SU-DHL-6 (cell line): ENCODE data around the gene ARHGAP10.

Source experiments
- H2AFZ ChIP-seq: fragments of 200-600 bp; sonication (generic); 2 replicates; pipeline ENCODE4 v1.6.1; 2014; ENCODE audit warnings: low read depth, mild to moderate bottlenecking, moderate library complexity, mixed read lengths, antibody characterized with exemption, low read length; ENCODE audit not compliant: severe bottlenecking
- H3F3A ChIP-seq: fragments of 200-600 bp; shearing (Covaris generic); 2 replicates; pipeline ENCODE4 v1.6.0; 2016; ENCODE audit warnings: antibody characterized with exemption, mild to moderate bottlenecking; ENCODE audit not compliant: insufficient read depth
- H3K27ac ChIP-seq: fragments of 200-600 bp; sonication (generic); 2 replicates; pipeline ENCODE4 v1.5.1; 2016; ENCODE audit warnings: low read depth, mild to moderate bottlenecking, low read length, moderate library complexity, mixed read lengths
- H3K27me3 ChIP-seq: fragments of 200-600 bp; sonication (generic), shearing (Covaris generic); 2 replicates; pipeline ENCODE4 v1.6.0; 2014; ENCODE audit warnings: mild to moderate bottlenecking, low read length
- H3K36me3 ChIP-seq: fragments of 200-600 bp; sonication (generic); 2 replicates; pipeline ENCODE4 v1.6.1; 2014; ENCODE audit warnings: mild to moderate bottlenecking, low read length, mixed read lengths
- H3K4me2 ChIP-seq: fragments of 300-600, 200-600 bp; shearing (Covaris generic), sonication (generic); 2 replicates; pipeline ENCODE4 v1.6.0; 2014; ENCODE audit warnings: low read length, low read depth, mild to moderate bottlenecking; ENCODE audit not compliant: poor library complexity, severe bottlenecking
- H3K4me3 ChIP-seq: fragments of 200-600 bp; sonication (generic); 2 replicates; pipeline ENCODE4 v1.5.1; 2014; ENCODE audit warnings: antibody characterized with exemption, low read length, mild to moderate bottlenecking, mixed read lengths; ENCODE audit not compliant: insufficient read depth, poor library complexity, severe bottlenecking
- H3K79me2 ChIP-seq: fragments of 200-600 bp; sonication (generic); 2 replicates; pipeline ENCODE4 v1.6.1; 2014; ENCODE audit warnings: mild to moderate bottlenecking, low read length, moderate library complexity; ENCODE audit not compliant: insufficient read depth
- H3K9ac ChIP-seq: fragments of 200-600 bp; sonication (generic); 2 replicates; pipeline ENCODE4 v1.7.0; 2014; ENCODE audit warnings: mild to moderate bottlenecking, low read length
- H3K9me2 ChIP-seq: fragments of 200-600 bp; sonication (generic); replicated peaks from 2 replicates; pipeline ENCODE4 v1.6.1; 2014; ENCODE audit warnings: low read length; ENCODE audit not compliant: insufficient read depth
- H3K9me3 ChIP-seq: fragments of 200-600 bp; sonication (generic); 2 replicates; pipeline ENCODE4 v1.6.1; 2014; ENCODE audit warnings: low read length, mixed read lengths; ENCODE audit not compliant: insufficient read depth
- H4K20me1 ChIP-seq: fragments of 200-600 bp; sonication (generic); 2 replicates; pipeline ENCODE4 v1.6.1; 2014; ENCODE audit warnings: low read depth, mild to moderate bottlenecking, antibody characterized with exemption, low read length, moderate library complexity, mixed read lengths
- EZH2phosphoT487 ChIP-seq: fragments of 200-600 bp; sonication (generic), shearing (Covaris generic); conservative IDR thresholded peaks from 2 replicates; pipeline ENCODE4 v1.6.1; 2018; ENCODE audit warnings: mild to moderate bottlenecking, antibody characterized with exemption, low read length, moderate library complexity, mixed read lengths
- TF ChIP-seq, protein P1 (sequence below): fragments of 200-600 bp; sonication (generic); IDR thresholded peaks from one replicate; pipeline ENCODE4 v1.5.1; 2017; ENCODE audit warnings: antibody characterized with exemption, mild to moderate bottlenecking, low read length, moderate library complexity; ENCODE audit not compliant: insufficient read depth, poor library complexity, severe bottlenecking

The ARHGAP10 gene

DNA sequence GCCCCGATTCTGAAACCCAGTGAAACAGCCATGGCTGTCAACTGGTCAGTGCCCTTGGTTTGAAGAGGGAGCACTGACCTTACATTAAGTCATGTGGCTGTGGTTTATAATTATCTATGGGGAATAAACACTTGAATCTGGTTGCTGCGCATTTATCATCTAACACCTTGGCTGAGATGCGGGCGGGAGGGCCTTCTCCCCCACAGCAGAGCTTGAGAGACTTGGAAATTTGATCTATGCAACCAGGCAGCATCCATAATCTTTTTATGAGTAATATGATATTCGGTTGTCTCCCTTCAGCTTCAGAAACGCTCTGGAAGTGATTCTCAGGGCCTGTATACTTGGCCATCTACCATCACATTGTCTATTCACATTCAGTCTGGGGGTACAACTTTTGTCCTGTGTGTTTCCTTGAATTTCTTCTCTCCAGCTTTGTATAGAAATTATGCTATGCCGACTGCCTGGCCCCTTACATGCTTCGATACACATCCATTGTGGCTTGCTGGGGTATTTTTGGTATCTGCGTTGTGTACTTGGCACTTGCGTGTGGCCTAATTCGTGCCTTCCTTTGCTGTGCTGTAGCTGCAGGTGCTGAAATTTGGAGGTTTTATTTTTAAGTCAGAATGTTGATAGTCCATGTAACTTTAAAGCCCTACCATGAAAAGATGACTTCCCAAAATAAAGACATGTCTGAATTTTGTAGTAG, 321.6 kb downstream of the ARHGAP10 start:
- Histone ChIP-seq H3K9me3 (no peaks in the 10 kb centered on the region), H3K9me2 (no peaks in the 10 kb centered on the region), H3K27me3 (no peaks in the 10 kb centered on the region), H3F3A (peaks cover 40% of the 10 kb centered on the region), H2AFZ (peak overlapping the region; percentile 43), H4K20me1 (no peaks in the 10 kb centered on the region), H3K27ac (peak overlapping the region; percentile 89), H3K4me3 (no peak overlapping the region), H3K4me2 (peak overlapping the region; percentile 60), H3K9ac (peak overlapping the region; percentile 10), H3K79me2 (no peaks in the 10 kb centered on the region), H3K36me3 (no peaks in the 10 kb centered on the region)
- TF ChIP-seq, protein P1, sequence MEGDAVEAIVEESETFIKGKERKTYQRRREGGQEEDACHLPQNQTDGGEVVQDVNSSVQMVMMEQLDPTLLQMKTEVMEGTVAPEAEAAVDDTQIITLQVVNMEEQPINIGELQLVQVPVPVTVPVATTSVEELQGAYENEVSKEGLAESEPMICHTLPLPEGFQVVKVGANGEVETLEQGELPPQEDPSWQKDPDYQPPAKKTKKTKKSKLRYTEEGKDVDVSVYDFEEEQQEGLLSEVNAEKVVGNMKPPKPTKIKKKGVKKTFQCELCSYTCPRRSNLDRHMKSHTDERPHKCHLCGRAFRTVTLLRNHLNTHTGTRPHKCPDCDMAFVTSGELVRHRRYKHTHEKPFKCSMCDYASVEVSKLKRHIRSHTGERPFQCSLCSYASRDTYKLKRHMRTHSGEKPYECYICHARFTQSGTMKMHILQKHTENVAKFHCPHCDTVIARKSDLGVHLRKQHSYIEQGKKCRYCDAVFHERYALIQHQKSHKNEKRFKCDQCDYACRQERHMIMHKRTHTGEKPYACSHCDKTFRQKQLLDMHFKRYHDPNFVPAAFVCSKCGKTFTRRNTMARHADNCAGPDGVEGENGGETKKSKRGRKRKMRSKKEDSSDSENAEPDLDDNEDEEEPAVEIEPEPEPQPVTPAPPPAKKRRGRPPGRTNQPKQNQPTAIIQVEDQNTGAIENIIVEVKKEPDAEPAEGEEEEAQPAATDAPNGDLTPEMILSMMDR: no peak
- no peak for TF ChIP-seq EZH2phosphoT487

DNA sequence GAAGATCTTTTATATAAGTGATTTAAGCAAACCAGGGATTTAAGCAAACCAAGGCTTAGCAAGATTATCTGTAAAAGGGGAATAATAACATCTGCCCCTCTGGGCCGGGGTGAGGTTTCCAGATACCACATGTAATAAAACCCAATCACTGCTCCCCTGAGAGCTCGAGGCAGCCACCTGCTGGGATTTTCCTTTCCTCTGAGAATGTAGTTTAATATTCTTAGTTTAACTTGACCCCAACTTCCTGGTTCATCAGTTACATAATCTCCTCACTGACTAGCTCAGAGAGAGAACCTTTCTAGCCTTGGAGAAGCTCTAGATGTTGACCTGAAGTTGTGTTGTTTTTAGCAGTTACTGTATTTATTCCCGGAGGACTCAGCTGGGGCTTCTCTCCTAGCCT, 322.4 kb downstream of the ARHGAP10 start:
- Histone ChIP-seq H3K27ac (peak overlapping the region; percentile 89), H3K27me3 (no peaks in the 10 kb centered on the region), H3K4me3 (no peak overlapping the region), H3K36me3 (no peaks in the 10 kb centered on the region), H3K9ac (peak overlapping the region; percentile 22), H3K9me3 (no peaks in the 10 kb centered on the region), H3K4me2 (peak overlapping the region; percentile 60), H3K9me2 (no peaks in the 10 kb centered on the region), H4K20me1 (no peaks in the 10 kb centered on the region), H3F3A (peaks cover 45% of the 10 kb centered on the region), H2AFZ (peak overlapping the region; percentile 43), H3K79me2 (no peaks in the 10 kb centered on the region)
- TF ChIP-seq EZH2phosphoT487: no peak
- TF ChIP-seq, protein P1: no peak

DNA sequence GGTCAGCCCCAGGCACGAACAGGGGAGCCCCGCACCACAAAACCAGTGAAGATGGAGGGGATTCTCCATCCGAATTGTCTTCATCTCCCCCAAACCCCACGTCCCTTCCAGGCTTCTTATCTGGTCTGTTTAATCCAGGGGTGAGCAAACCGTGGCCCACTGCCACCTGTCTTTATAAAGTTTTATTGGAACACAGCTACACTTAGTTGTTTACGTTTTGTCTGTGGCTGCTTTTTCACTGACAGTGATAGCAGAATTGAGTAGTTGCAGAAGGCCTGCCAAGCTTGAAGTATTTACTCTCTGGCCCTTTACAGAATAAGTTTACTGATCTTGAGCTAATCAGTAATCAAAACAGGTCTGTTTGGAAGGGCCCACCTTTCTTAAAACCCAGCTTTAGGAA, 324.0 kb downstream of the ARHGAP10 start:
- Histone ChIP-seq H3K9ac (peak overlapping the region; percentile 19), H3K36me3 (no peaks in the 10 kb centered on the region), H3K9me3 (no peaks in the 10 kb centered on the region), H3F3A (peaks cover 45% of the 10 kb centered on the region), H3K4me3 (no peak overlapping the region), H3K9me2 (no peaks in the 10 kb centered on the region), H3K4me2 (peak overlapping the region; percentile 31), H3K27ac (peak overlapping the region; percentile 89), H3K27me3 (no peaks in the 10 kb centered on the region), H2AFZ (peak overlapping the region; percentile 78), H3K79me2 (no peaks in the 10 kb centered on the region), H4K20me1 (no peaks in the 10 kb centered on the region)
- TF ChIP-seq EZH2phosphoT487: no peak
- TF ChIP-seq, protein P1: no peak
